Mucosa of rectum (tissue), 2 donors: ENCODE data around the gene SEMA3B.
A peak's percentile ranks its signal among the peaks of the same experiment; 100 is the strongest.
"Not testable (repeated sequence)": the region's sequence is repeated elsewhere in the genome, so short reads cannot be mapped to it uniquely, and the experiment has no call there.

ENCODE experiments used
- H3K27ac ChIP-seq, 2 donors: one replicate each; pipeline ENCODE4 v1.7.0; 2013; ENCODE audit warnings: inconsistent platforms in 2 of 2, low read depth in 2 of 2, low read length in 2 of 2
- H3K27me3 ChIP-seq, 2 donors: one replicate each; pipeline ENCODE4 v1.7.0; 2013; ENCODE audit warnings: low read length in 2 of 2; ENCODE audit not compliant: control insufficient read depth in 2 of 2, insufficient read depth in 2 of 2
- H3K36me3 ChIP-seq, 2 donors: one replicate each; pipeline ENCODE4 v1.7.0; 2013; ENCODE audit warnings: low read length in 2 of 2; ENCODE audit not compliant: control insufficient read depth in 2 of 2, insufficient read depth in 2 of 2
- H3K4me1 ChIP-seq, 2 donors: one replicate each; pipeline ENCODE4 v1.7.0; 2013; ENCODE audit warnings: low read length in 2 of 2, mild to moderate bottlenecking in 1 of 2; ENCODE audit not compliant: control insufficient read depth in 2 of 2, insufficient read depth in 2 of 2
- H3K4me3 ChIP-seq, 2 donors: one replicate each; pipeline ENCODE4 v1.7.0; 2013; ENCODE audit warnings: low read length in 2 of 2
- H3K9ac ChIP-seq, 2 donors: one replicate each; pipeline ENCODE4 v1.7.0; 2013; ENCODE audit warnings: low read length in 2 of 2, low read depth in 1 of 2, mild to moderate bottlenecking in 1 of 2
- H3K9me3 ChIP-seq, 2 donors: one replicate each; pipeline ENCODE4 v1.7.0; 2013; ENCODE audit warnings: low read length in 2 of 2; ENCODE audit not compliant: control insufficient read depth in 2 of 2
- donor health status: healthy.
- donor health status: Normal muscosa, but diverticular disease.

Gene SEMA3B

DNA sequence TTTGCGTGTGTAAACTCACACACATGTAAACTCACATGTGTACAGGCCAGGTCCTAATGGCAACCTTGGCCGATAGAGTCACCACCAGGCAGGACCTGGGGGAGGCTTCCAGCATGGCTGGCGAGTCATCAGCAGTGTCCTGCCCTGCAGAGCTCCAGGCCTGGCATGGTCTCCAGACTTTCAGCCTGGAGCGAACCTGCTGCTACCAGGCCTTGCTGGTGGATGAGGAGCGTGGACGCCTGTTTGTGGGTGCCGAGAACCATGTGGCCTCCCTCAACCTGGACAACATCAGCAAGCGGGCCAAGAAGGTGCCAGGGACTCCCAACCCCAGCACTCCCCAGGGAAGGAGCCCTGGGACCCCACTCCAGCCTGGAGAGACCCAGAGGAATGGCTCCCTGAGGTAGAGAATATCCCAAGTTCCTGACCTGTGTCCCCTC, 1.0 kb downstream of the SEMA3B start:
- H3K9ac ChIP-seq: peak overlapping the region; percentile 93 to 94
- H3K4me1 ChIP-seq: peaks cover 68 to 75% of the 10 kb centered on the region in 2 donors

GRCh38 chr3:50270422-50271224, 1.7 kb downstream of the SEMA3B start:
- Histone ChIP-seq H3K4me3 (peak overlapping the region; percentile 30 to 79), H3K4me1 (peaks cover 62 to 69% of the 10 kb centered on the region in 2 donors), H3K9ac (peak overlapping the region; percentile 60 to 93), H3K27ac (peak overlapping the region; percentile 96 to 97), H3K27me3 (peaks cover 0 to 7% of the 10 kb centered on the region in 2 donors), H3K36me3 (peaks cover 0 to 5% of the 10 kb centered on the region in 2 donors), H3K9me3 (no peaks in the 10 kb centered on the region)

More for the DNA sequence above, 1.0 kb downstream of the SEMA3B start:
- Histone ChIP-seq H3K9me3 (no peaks in the 10 kb centered on the region), H3K27ac (peak overlapping the region; percentile 96 to 97), H3K27me3 (peaks cover 0 to 5% of the 10 kb centered on the region in 2 donors), H3K36me3 (peaks cover 0 to 5% of the 10 kb centered on the region in 2 donors), H3K4me3 (peak overlapping the region; percentile 71 to 79)

DNA sequence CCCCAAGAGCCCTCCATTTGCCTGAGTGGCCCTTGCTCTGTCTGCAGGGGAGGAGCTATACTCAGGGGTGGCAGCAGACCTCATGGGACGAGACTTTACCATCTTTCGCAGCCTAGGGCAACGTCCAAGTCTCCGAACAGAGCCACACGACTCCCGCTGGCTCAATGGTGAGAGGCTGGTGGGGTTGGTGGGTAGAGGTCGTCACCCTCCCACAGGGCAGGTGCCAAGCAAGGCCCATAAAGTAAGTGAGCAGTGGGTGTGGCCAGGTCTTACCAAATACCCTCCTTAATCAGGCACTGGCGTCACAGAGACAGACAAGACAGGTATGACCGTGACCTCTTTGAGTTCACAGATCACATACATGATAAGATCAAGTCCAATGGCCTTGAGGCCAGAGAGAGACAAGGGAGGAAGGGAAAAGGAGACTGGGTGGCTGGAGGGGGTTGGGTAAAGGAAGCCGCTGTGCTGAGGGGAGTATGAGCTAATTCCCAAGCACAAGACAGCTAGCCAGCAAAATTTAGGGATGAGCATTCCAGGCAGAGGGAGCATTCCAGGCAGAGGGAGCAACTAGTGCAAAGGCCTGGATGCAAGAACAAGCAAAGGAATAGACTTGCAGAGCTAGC, 2.5 kb downstream of the SEMA3B start:
- Histone ChIP-seq H3K4me1 (peaks cover 54 to 62% of the 10 kb centered on the region in 2 donors), H3K27me3 (peaks cover 0 to 7% of the 10 kb centered on the region in 2 donors), H3K36me3 (peaks cover 0 to 5% of the 10 kb centered on the region in 2 donors), H3K9ac (peak overlapping the region; percentile 60 to 93), H3K9me3 (no peaks in the 10 kb centered on the region), H3K27ac (peak overlapping the region; percentile 96 to 97), H3K4me3 (peak overlapping the region in 1 of 2 donors; percentile 31)

- H3K4me1 ChIP-seq: peaks cover 44 to 53% of the 10 kb centered on the region in 2 donors
These were observed 3.6 kb downstream of the SEMA3B start for GRCh38 chr3:50272538-50272910.

GRCh38 chr3:50272911-50273688, 4.2 kb downstream of the SEMA3B start:
- no peaks in the 10 kb centered on the region for H3K9me3 ChIP-seq
- peak overlapping the region; percentile 20 to 81 for H3K9ac ChIP-seq
- H3K27ac ChIP-seq: peak overlapping the region; percentile 13 to 16
- H3K4me3 ChIP-seq: peak overlapping the region; percentile 60 to 65
- peaks cover 0 to 7% of the 10 kb centered on the region in 2 donors for H3K27me3 ChIP-seq
- peaks cover 39 to 47% of the 10 kb centered on the region in 2 donors for H3K4me1 ChIP-seq
- H3K36me3 ChIP-seq: peaks cover 0 to 5% of the 10 kb centered on the region in 2 donors

More at GRCh38 chr3:50272538-50272910, 3.6 kb downstream of the SEMA3B start:
- not testable (repeated sequence) for H3K27me3 ChIP-seq, H3K27ac ChIP-seq, H3K36me3 ChIP-seq, H3K4me3 ChIP-seq, H3K9me3 ChIP-seq
- H3K9ac ChIP-seq: peak overlapping the region in 1 of 2 donors; percentile 81

DNA sequence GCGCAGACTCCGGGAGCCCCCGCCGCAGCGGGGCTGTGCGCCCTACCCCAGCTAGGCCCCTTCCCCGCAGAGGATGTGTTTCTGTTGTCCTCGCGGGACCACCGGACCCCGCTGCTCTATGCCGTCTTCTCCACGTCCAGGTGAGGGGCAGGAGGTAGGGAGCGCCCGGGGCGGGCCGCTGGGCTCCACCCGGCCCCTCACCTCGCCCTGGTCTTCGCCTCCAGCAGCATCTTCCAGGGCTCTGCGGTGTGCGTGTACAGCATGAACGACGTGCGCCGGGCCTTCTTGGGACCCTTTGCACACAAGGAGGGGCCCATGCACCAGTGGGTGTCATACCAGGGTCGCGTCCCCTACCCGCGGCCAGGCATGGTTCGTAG, 4.7 kb downstream of the SEMA3B start:
- H3K4me3 ChIP-seq: no peak overlapping the region
- H3K36me3 ChIP-seq: peaks cover 0 to 5% of the 10 kb centered on the region in 2 donors
- H3K9ac ChIP-seq: peak overlapping the region in 1 of 2 donors; percentile 81
- H3K9me3 ChIP-seq: no peaks in the 10 kb centered on the region
- no peak overlapping the region for H3K27ac ChIP-seq
- H3K27me3 ChIP-seq: peaks cover 0 to 7% of the 10 kb centered on the region in 2 donors
- peaks cover 33 to 41% of the 10 kb centered on the region in 2 donors for H3K4me1 ChIP-seq

- peaks cover 0 to 7% of the 10 kb centered on the region in 2 donors for H3K27me3 ChIP-seq
- H3K4me1 ChIP-seq: peaks cover 28 to 35% of the 10 kb centered on the region in 2 donors
- no peak overlapping the region for H3K27ac ChIP-seq
- H3K36me3 ChIP-seq: peaks cover 0 to 5% of the 10 kb centered on the region in 2 donors
- H3K4me3 ChIP-seq: no peak overlapping the region
- peak overlapping the region in 1 of 2 donors; percentile 15 for H3K9ac ChIP-seq
- no peaks in the 10 kb centered on the region for H3K9me3 ChIP-seq
These were observed 5.6 kb downstream of the SEMA3B start for GRCh38 chr3:50274371-50275104.

DNA sequence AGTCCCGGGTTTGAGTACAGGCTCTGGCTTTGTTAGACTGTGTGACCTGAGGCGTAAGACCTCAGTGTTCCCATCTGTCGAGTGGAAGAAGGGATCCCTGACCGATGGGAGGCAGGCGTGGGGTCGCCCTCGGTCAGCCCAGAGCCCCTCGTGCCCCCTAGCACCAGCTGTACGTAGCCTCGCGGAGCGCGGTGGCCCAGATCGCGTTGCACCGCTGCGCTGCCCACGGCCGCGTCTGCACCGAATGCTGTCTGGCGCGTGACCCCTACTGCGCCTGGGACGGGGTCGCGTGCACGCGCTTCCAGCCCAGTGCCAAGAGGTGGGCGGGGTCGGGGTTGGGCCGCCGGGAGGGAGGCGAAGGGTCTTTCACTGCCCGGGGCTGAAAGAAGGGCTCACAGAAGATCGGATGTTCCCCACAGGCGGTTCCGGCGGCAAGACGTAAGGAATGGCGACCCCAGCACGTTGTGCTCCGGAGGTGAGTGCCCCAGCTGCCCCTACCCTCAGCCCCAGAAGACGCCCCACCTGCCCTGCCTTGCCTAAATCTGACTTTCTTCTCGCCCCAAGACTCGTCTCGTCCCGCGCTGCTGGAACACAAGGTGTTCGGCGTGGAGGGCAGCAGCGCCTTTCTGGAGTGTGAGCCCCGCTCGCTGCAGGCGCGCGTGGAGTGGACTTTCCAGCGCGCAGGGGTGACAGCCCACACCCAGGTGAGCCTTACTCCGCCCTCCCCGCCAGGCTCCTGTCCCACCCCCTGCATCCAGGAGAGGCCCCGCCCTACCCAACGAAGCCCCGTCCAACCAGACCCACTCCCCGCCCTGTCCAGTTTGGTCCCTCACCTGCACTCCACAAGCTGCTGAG, 6.4 kb downstream of the SEMA3B start:
- H3K4me1 ChIP-seq: peaks cover 19 to 26% of the 10 kb centered on the region in 2 donors
- H3K9ac ChIP-seq: no peak overlapping the region
- no peak overlapping the region for H3K27ac ChIP-seq
- peaks cover 0 to 7% of the 10 kb centered on the region in 2 donors for H3K27me3 ChIP-seq
- peaks cover 0 to 5% of the 10 kb centered on the region in 2 donors for H3K36me3 ChIP-seq
- H3K4me3 ChIP-seq: no peak overlapping the region
- no peaks in the 10 kb centered on the region for H3K9me3 ChIP-seq
